Vagina (tissue), 2 donors: ENCODE measurements around the gene PDE3A.

Experiments used
- POLR2A ChIP-seq, 2 donors: fragments of 450-650 bp; IDR thresholded peaks; one replicate each; pipeline ENCODE4 v1.6.1; 2017; ENCODE audit warnings: antibody characterized with exemption in 2 of 2, mild to moderate bottlenecking in 2 of 2, moderate library complexity in 2 of 2
- POLR2AphosphoS5 ChIP-seq, 2 donors: sonication (generic); formaldehyde crosslinking; IDR thresholded peaks; one replicate each; pipeline ENCODE4 v1.9.0; 2017; ENCODE audit warnings: antibody characterized with exemption in 2 of 2, mild to moderate bottlenecking in 2 of 2, low read depth in 1 of 2; ENCODE audit not compliant: insufficient read depth in 1 of 2
- TF ChIP-seq, protein P1 (sequence below), 3 experiments: fragments of 450-650 bp in 2 of 3; fragments of 200-600 bp in 1 of 3; sonication (generic) in 1 of 3; IDR thresholded peaks; one replicate each; pipeline ENCODE4 v1.5.1; 2017 to 2019; ENCODE audit warnings: antibody characterized with exemption in 3 of 3, mild to moderate bottlenecking in 2 of 3, moderate library complexity in 2 of 3

GRCh38 chr12:20507711-20508110, 139.4 kb downstream of the PDE3A start:
- TF ChIP-seq POLR2A (IDR thresholded peaks at IDR 0.05) = no peak
- TF ChIP-seq, protein P1, sequence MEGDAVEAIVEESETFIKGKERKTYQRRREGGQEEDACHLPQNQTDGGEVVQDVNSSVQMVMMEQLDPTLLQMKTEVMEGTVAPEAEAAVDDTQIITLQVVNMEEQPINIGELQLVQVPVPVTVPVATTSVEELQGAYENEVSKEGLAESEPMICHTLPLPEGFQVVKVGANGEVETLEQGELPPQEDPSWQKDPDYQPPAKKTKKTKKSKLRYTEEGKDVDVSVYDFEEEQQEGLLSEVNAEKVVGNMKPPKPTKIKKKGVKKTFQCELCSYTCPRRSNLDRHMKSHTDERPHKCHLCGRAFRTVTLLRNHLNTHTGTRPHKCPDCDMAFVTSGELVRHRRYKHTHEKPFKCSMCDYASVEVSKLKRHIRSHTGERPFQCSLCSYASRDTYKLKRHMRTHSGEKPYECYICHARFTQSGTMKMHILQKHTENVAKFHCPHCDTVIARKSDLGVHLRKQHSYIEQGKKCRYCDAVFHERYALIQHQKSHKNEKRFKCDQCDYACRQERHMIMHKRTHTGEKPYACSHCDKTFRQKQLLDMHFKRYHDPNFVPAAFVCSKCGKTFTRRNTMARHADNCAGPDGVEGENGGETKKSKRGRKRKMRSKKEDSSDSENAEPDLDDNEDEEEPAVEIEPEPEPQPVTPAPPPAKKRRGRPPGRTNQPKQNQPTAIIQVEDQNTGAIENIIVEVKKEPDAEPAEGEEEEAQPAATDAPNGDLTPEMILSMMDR (IDR thresholded peaks at IDR 0.05) = no peak
- no peak for TF ChIP-seq POLR2AphosphoS5 (IDR thresholded peaks at IDR 0.05; ENCODE audit: insufficient read depth in 1 of 2, low read depth in 1 of 2)
